Spinal cord (tissue), 10 donors: ENCODE measurements around the gene SHOC1. TPM values are rescaled to one million over a fixed set of nuclear protein-coding genes. Genes with fewer than 3 reads are reported as not detected.
"Not testable (repeated sequence)": the region's sequence is repeated elsewhere in the genome, so short reads cannot be mapped to it uniquely, and the experiment has no call there.

Experiments
- DNase-seq, 6 donors: peaks; one replicate each; pipeline versions ENCODE4 v3.0.0 to v3.0.0-alpha.2; 2013 to 2015; ENCODE audit warnings: low spot score in 6 of 6, low read depth in 4 of 6
- H3K27ac ChIP-seq: one replicate; pipeline ENCODE4 v1.5.1; 2013; ENCODE audit warnings: low read depth, low read length, control low read depth
- H3K27me3 ChIP-seq: one replicate; pipeline ENCODE4 v1.6.1; 2013; ENCODE audit warnings: low read length; ENCODE audit not compliant: control insufficient read depth, insufficient read depth
- H3K36me3 ChIP-seq: one replicate; pipeline ENCODE4 v1.6.1; 2013; ENCODE audit warnings: low read length; ENCODE audit not compliant: control insufficient read depth, insufficient read depth
- H3K4me1 ChIP-seq: one replicate; pipeline ENCODE4 v1.6.1; 2013; ENCODE audit warnings: low read length; ENCODE audit not compliant: control insufficient read depth, insufficient read depth
- H3K4me3 ChIP-seq: one replicate; pipeline ENCODE4 v1.5.1; 2013; ENCODE audit warnings: low read depth, low read length, control low read depth
- H3K9me3 ChIP-seq: one replicate; pipeline ENCODE4 v1.6.1; 2013; ENCODE audit warnings: low read length; ENCODE audit not compliant: control insufficient read depth, insufficient read depth
- WGBS: methylation state at CpG from one replicate; pipeline ENCODE4 v1.1.5; 2013; ENCODE audit warnings: missing lambda C conversion rate; ENCODE audit not compliant: insufficient coverage; 5-methylcytosine and 5-hydroxymethylcytosine counted together
- polyA plus RNA-seq, 2 donors: library from polyadenylated mRNA; unstranded; fragments of 120-200 nt; gene quantifications; one replicate each; pipeline ENCODE4 v1.2.1, GENCODE V29; 2013; ENCODE audit not compliant: insufficient read length in 2 of 2
- total RNA-seq, 2 donors: library from RNA; depleted of rRNA in 1 of 2; stranded (reverse); fragments of 120-200 nt in 1 of 2; fragments of >200 nt in 1 of 2; gene quantifications; one replicate each; pipeline versions ENCODE4 v1.2.3 to v1.2.4, GENCODE V29; 2013 to 2014
- donor health status: healthy.

Gene SHOC1
- total and polyA plus RNA-seq, 4 donors = 0.05 to 0.51 TPM; not detected in 2

- Histone ChIP-seq H3K36me3 (no peaks in the 10 kb centered on the region), H3K9me3 (no peaks in the 10 kb centered on the region), H3K4me3 (no peak overlapping the region), H3K27me3 (no peaks in the 10 kb centered on the region), H3K4me1 (no peaks in the 10 kb centered on the region), H3K27ac (no peak overlapping the region)
- WGBS = no CpG with 5 or more reads among the region's 5 CpGs
- no peak for DNase-seq
Observed at GRCh38 chr9:111831371-111832108, 36.8 kb upstream of the SHOC1 start.

- no CpG with 5 or more reads among the region's 4 CpGs for WGBS
- no peak for DNase-seq
Observed at GRCh38 chr9:111828193-111828592, 33.5 kb upstream of the SHOC1 start.

GRCh38 chr9:111825468-111826145 is 30.9 kb upstream of the SHOC1 start:
- WGBS = no CpG with 5 or more reads among the region's 3 CpGs
- Histone ChIP-seq H3K4me1 (no peaks in the 10 kb centered on the region), H3K4me3 (no peak overlapping the region), H3K9me3 (no peaks in the 10 kb centered on the region), H3K27me3 (no peaks in the 10 kb centered on the region), H3K36me3 (no peaks in the 10 kb centered on the region), H3K27ac (no peak overlapping the region)
- no peak for DNase-seq

More at GRCh38 chr9:111828193-111828592, 33.5 kb upstream of the SHOC1 start:
- Histone ChIP-seq H3K27ac (no peak overlapping the region), H3K27me3 (no peaks in the 10 kb centered on the region), H3K9me3 (no peaks in the 10 kb centered on the region), H3K4me1 (no peaks in the 10 kb centered on the region), H3K4me3 (no peak overlapping the region), H3K36me3 (no peaks in the 10 kb centered on the region)

- no peak for DNase-seq
- no peaks in the 10 kb centered on the region for H3K36me3 ChIP-seq
- H3K4me1 ChIP-seq = no peaks in the 10 kb centered on the region
- no peak overlapping the region for H3K27ac ChIP-seq
- 92% methylated on average over 3 of the region's 5 CpGs for WGBS
- no peaks in the 10 kb centered on the region for H3K9me3 ChIP-seq
- H3K27me3 ChIP-seq = no peaks in the 10 kb centered on the region
- H3K4me3 ChIP-seq = no peak overlapping the region
Observed at GRCh38 chr9:111821006-111821528, 26.3 kb upstream of the SHOC1 start.

GRCh38 chr9:111819360-111819759 is 24.6 kb upstream of the SHOC1 start:
- H3K36me3 ChIP-seq = no peaks in the 10 kb centered on the region
- no peak overlapping the region for H3K4me3 ChIP-seq
- H3K27ac ChIP-seq = no peak overlapping the region
- no CpG with 5 or more reads among the region's 1 CpG for WGBS
- H3K4me1 ChIP-seq = no peaks in the 10 kb centered on the region
- DNase-seq = no peak
- no peaks in the 10 kb centered on the region for H3K9me3 ChIP-seq
- no peaks in the 10 kb centered on the region for H3K27me3 ChIP-seq

- H3K4me3 ChIP-seq = no peak overlapping the region
- no peaks in the 10 kb centered on the region for H3K27me3 ChIP-seq
- no peaks in the 10 kb centered on the region for H3K36me3 ChIP-seq
- no peaks in the 10 kb centered on the region for H3K4me1 ChIP-seq
- WGBS = 82% methylated on average over 4 of the region's 7 CpGs
- no peaks in the 10 kb centered on the region for H3K9me3 ChIP-seq
- no peak overlapping the region for H3K27ac ChIP-seq
- DNase-seq = no peak
Observed at GRCh38 chr9:111815285-111816070, 20.7 kb upstream of the SHOC1 start.

- no peak for DNase-seq
- Histone ChIP-seq H3K27ac (no peak overlapping the region), H3K36me3 (no peaks in the 10 kb centered on the region), H3K4me3 (no peak overlapping the region), H3K9me3 (no peaks in the 10 kb centered on the region), H3K27me3 (no peaks in the 10 kb centered on the region), H3K4me1 (no peaks in the 10 kb centered on the region)
- WGBS = 100% methylated on average over 1 of the region's 3 CpGs
Observed at GRCh38 chr9:111812337-111812736, 17.6 kb upstream of the SHOC1 start.

- Histone ChIP-seq H3K4me1 (no peaks in the 10 kb centered on the region), H3K27ac (no peak overlapping the region), H3K4me3 (no peak overlapping the region), H3K27me3 (no peaks in the 10 kb centered on the region), H3K9me3 (no peaks in the 10 kb centered on the region), H3K36me3 (no peaks in the 10 kb centered on the region)
- DNase-seq = no peak
- 74% methylated on average over 2 of the region's 4 CpGs for WGBS
Observed at GRCh38 chr9:111810908-111811307, 16.2 kb upstream of the SHOC1 start.

- not testable (repeated sequence) for H3K9me3 ChIP-seq, H3K4me3 ChIP-seq, H3K27ac ChIP-seq, H3K36me3 ChIP-seq, DNase-seq, H3K27me3 ChIP-seq, H3K4me1 ChIP-seq
- WGBS = 100% methylated on average over 1 of the region's 2 CpGs
Observed at GRCh38 chr9:111810415-111810814, 15.7 kb upstream of the SHOC1 start.
